ENCODE measurements around the gene CTAGE1.

Gene CTAGE1

DNA sequence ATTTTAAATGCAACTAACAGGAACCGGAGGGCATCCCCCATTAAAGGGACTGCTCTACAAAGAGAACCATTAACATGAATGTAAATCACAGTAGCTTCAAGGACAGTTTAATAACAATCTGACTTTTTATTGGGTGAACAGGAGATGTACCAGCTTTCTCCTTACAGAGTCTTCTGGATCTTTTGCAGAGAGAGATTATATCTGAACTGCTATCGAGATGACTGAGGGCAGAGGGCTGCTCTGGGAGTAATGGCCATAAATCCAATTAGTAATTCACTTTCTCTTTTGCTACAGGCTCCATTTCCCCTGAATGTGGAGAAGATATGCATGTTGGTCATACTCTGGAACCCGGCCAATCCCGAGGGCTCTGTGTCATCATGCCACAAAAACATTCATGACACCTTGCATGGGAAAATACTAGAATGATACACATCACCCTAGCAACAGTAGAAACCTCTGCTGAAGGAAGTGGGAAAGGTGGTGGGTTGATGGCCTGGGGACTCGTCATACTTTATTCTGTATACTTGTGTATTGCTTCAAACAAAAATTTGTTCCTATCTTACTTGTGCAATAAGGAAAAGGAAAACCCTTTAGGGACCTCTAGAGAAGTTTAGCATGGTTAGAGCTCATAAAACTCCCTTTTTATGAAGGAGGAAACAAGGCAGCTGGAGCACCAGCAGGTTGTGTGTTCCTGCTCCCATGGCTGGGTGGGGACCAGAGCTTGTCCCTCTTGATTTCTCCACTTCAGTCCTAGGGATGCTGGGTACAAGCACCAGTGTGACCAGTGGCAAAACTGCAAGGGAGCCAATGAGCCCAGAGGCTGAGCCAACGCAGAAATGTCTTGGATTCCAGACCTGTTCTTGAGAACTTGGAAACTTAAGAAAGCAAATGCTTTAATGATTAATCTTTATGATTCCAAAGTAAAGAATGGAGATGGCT is 26.0 kb downstream of the CTAGE1 start:
- Mint-ChIP-seq H3K9me3 (peaks cover 3 to 9% of the 10 kb centered on the region in 2 donors), H3K4me3 (no peak overlapping the region), H3K4me1 (no peaks in the 10 kb centered on the region), H3K36me3 (no peaks in the 10 kb centered on the region), H3K27me3 (no peaks in the 10 kb centered on the region), H3K27ac (no peak overlapping the region)
- no peak for ATAC-seq (replicated peaks)
- DNase-seq, result no peak

DNA sequence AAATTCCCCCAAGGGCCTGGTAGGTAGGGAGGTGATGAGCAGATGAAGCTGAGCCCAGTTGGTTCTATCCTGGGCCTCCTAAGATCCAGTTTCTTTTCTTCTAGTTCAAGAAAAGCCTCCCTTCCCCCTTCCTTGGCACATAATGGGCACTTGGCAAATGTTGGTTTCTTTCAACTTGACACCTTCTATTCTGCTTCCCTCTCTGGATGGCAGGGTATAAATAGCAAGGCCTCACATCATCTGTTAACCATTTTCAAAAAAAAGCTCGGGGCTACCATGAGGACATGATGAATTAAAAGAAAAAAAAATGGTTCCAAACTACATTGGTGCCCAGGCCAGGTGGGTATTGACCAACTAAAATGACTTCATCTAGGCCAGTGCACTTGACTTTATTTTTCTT is 29.9 kb downstream of the CTAGE1 start:
- ATAC-seq (replicated peaks) (no peak), DNase-seq (no peak)
- Mint-ChIP-seq H3K9me3 (peaks cover 3 to 9% of the 10 kb centered on the region in 2 donors), H3K27me3 (no peaks in the 10 kb centered on the region), H3K4me3 (no peak overlapping the region), H3K27ac (no peak overlapping the region), H3K36me3 (no peaks in the 10 kb centered on the region), H3K4me1 (no peaks in the 10 kb centered on the region)

- Mint-ChIP-seq H3K4me3 (no peak overlapping the region), H3K27me3 (no peaks in the 10 kb centered on the region), H3K27ac (no peak overlapping the region), H3K36me3 (no peaks in the 10 kb centered on the region), H3K4me1 (no peaks in the 10 kb centered on the region), H3K9me3 (peaks cover 3 to 9% of the 10 kb centered on the region in 2 donors)
- no peak for DNase-seq
- ATAC-seq (replicated peaks), result no peak
Observed at GRCh38 chr18:22387364-22387763, 30.4 kb downstream of the CTAGE1 start.

DNA sequence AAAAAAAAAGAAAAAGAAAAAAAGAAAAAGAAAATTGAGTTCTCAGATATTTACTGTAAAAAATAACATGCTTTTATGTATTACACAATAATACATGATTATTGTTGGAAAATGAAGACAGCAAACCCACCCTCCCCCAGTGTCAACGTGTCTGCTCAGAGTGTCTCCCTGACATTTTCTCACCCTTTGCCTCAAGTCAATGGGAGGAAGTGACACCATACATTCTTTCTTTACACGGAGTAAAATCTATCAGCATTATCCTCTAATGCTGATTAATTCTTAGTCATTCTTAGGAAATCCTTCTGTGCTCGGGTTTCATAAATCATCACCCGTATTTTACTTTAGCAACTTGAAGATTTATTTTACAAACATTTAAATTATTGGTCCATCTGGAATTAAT is 32.0 kb downstream of the CTAGE1 start:
- no peak overlapping the region for H3K27ac Mint-ChIP-seq
- H3K36me3 Mint-ChIP-seq, result no peaks in the 10 kb centered on the region
- H3K27me3 Mint-ChIP-seq, result no peaks in the 10 kb centered on the region
- H3K4me3 Mint-ChIP-seq, result no peak overlapping the region
- no peak for DNase-seq
- H3K4me1 Mint-ChIP-seq, result no peaks in the 10 kb centered on the region
- H3K9me3 Mint-ChIP-seq, result peaks cover 3 to 5% of the 10 kb centered on the region in 2 donors
- ATAC-seq (replicated peaks), result no peak

GRCh38 chr18:22378672-22379282 is 38.9 kb downstream of the CTAGE1 start:
- no peaks in the 10 kb centered on the region for H3K4me1 Mint-ChIP-seq
- H3K27ac Mint-ChIP-seq, result no peak overlapping the region
- ATAC-seq (replicated peaks), result peak; percentile 57 to 65
- DNase-seq, result no peak
- no peaks in the 10 kb centered on the region for H3K9me3 Mint-ChIP-seq
- no peaks in the 10 kb centered on the region for H3K36me3 Mint-ChIP-seq
- H3K27me3 Mint-ChIP-seq, result peaks cover 0 to 5% of the 10 kb centered on the region in 2 donors
- H3K4me3 Mint-ChIP-seq, result no peak overlapping the region

DNA sequence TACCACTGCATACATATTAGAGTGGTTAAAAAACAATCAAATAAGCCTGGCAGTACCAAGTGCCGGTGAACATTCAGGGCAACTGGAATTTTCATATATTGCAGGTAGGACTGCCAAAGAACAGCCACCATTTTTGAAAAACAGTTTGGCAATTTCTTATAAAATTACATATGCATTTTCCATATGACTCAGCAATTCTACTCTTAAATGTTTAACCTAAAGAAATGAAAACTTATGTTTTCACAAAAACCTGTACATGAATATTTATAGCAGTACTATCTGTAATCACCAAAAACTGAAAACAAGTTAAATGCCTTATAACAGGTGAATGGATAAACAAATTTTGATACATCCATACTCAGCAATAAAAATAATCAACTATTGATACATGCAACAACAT is 39.9 kb downstream of the CTAGE1 start:
- Mint-ChIP-seq H3K36me3 (no peaks in the 10 kb centered on the region), H3K9me3 (no peaks in the 10 kb centered on the region), H3K4me1 (no peaks in the 10 kb centered on the region), H3K27me3 (peaks cover 0 to 5% of the 10 kb centered on the region in 2 donors), H3K27ac (no peak overlapping the region), H3K4me3 (no peak overlapping the region)
- DNase-seq (no peak), ATAC-seq (replicated peaks) (no peak)

GRCh38 chr18:22370414-22370813 is 47.3 kb downstream of the CTAGE1 start:
- Mint-ChIP-seq H3K36me3 (no peaks in the 10 kb centered on the region), H3K4me1 (no peaks in the 10 kb centered on the region), H3K27ac (no peak overlapping the region), H3K27me3 (peaks cover 0 to 5% of the 10 kb centered on the region in 2 donors), H3K9me3 (peaks cover 0 to 1% of the 10 kb centered on the region in 2 donors), H3K4me3 (no peak overlapping the region)
- DNase-seq (no peak), ATAC-seq (replicated peaks) (no peak)

DNA sequence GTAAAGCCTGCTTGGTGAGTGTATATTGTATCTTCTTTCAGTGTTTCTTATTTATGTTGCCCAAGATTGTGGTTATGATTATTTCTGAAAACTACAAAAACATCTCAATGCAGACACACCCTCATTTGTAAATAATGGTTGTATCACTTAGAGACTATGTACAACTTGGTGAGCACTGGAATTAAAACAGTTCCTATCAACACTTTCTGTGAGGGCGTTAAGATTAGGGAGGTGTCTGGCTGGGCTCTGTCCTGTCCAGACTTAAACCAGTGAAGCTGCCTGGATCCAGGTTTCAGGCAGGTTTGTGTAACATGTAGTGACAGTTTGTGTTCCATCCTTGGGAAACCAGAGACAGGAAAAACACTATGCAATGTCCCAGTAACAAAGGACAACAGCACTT is 49.7 kb downstream of the CTAGE1 start:
- H3K4me3 Mint-ChIP-seq, result no peak overlapping the region
- H3K4me1 Mint-ChIP-seq, result no peaks in the 10 kb centered on the region
- H3K27ac Mint-ChIP-seq, result no peak overlapping the region
- no peak for DNase-seq
- no peaks in the 10 kb centered on the region for H3K27me3 Mint-ChIP-seq
- peaks cover 0 to 1% of the 10 kb centered on the region in 2 donors for H3K9me3 Mint-ChIP-seq
- H3K36me3 Mint-ChIP-seq, result no peaks in the 10 kb centered on the region
- ATAC-seq (replicated peaks), result no peak

GRCh38 chr18:22367303-22367702 is 50.4 kb downstream of the CTAGE1 start:
- no peaks in the 10 kb centered on the region for H3K36me3 Mint-ChIP-seq
- H3K4me3 Mint-ChIP-seq, result no peak overlapping the region
- no peaks in the 10 kb centered on the region for H3K27me3 Mint-ChIP-seq
- peaks cover 0 to 1% of the 10 kb centered on the region in 2 donors for H3K9me3 Mint-ChIP-seq
- DNase-seq, result no peak
- H3K27ac Mint-ChIP-seq, result no peak overlapping the region
- ATAC-seq (replicated peaks), result no peak
- H3K4me1 Mint-ChIP-seq, result no peaks in the 10 kb centered on the region

- Mint-ChIP-seq H3K4me3 (no peak overlapping the region), H3K4me1 (no peaks in the 10 kb centered on the region), H3K27me3 (no peaks in the 10 kb centered on the region), H3K27ac (no peak overlapping the region), H3K9me3 (peaks cover 0 to 1% of the 10 kb centered on the region in 2 donors), H3K36me3 (no peaks in the 10 kb centered on the region)
- no peak for DNase-seq
- ATAC-seq (replicated peaks), result no peak
Observed at GRCh38 chr18:22363867-22364463, 53.8 kb downstream of the CTAGE1 start.
